ENCODE results near the gene AP4B1.
"Not testable (repeated sequence)": the region's sequence is repeated elsewhere in the genome, so short reads cannot be mapped to it uniquely, and the experiment has no call there.

The AP4B1 gene

GRCh38 chr1:113857776-113858175 lies 46.8 kb downstream of the AP4B1 start:
- no peak for DNase-seq (ENCODE audit: low read depth)

- DNase-seq (ENCODE audit: low read depth), result no peak
Observed at GRCh38 chr1:113856401-113856790, 48.2 kb downstream of the AP4B1 start.

- no peak for DNase-seq (ENCODE audit: low read depth)
Observed at GRCh38 chr1:113855630-113856400, 48.8 kb downstream of the AP4B1 start.

- no peak for DNase-seq (ENCODE audit: low read depth)
Observed at GRCh38 chr1:113854234-113854633, 50.4 kb downstream of the AP4B1 start.

- not testable (repeated sequence) for DNase-seq (ENCODE audit: low read depth)
Observed at GRCh38 chr1:113852694-113853093, 51.9 kb downstream of the AP4B1 start.

- no peak for DNase-seq (ENCODE audit: low read depth)
Observed at GRCh38 chr1:113850127-113850796, 54.3 kb downstream of the AP4B1 start.

- DNase-seq (ENCODE audit: low read depth), result no peak
Observed at GRCh38 chr1:113849072-113849471, 55.5 kb downstream of the AP4B1 start.

GRCh38 chr1:113846391-113847035 lies 58.1 kb downstream of the AP4B1 start:
- DNase-seq (ENCODE audit: low read depth), result no peak

Measured in stimulated activated CD8-positive, alpha-beta memory T cell treated with anti-CD3 and anti-CD28 coated beads, Interleukin-15, amount 100 ng/mL, for 24 hours (primary cell).